ENCODE measurements around the gene LRRFIP2.
A peak's percentile ranks its signal among the peaks of the same experiment; 100 is the strongest.
"Not testable (repeated sequence)": the region's sequence is repeated elsewhere in the genome, so short reads cannot be mapped to it uniquely, and the experiment has no call there.

LRRFIP2 gene

DNA sequence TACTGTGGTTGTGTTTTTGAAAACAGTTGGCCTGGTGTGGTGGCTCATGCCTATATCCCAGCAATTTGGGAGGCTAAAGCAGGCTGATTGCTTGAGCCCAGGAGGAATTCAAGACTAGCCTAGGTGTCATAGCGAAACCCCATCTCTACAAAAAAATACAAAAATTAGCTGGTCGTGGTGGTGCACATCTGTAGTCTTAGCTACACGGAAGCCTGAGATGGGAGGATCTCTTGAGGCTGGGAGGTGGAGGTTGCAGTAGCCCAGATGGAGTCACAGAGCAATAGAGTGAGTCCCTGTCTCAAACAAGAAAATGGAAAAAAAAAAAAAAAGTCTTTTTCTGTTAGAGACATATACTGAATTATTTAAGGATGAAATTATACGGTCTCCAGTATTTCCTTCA is 14.7 kb upstream of the LRRFIP2 start:
- no peak for DNase-seq

GRCh38 chr3:37183976-37184375 is 9.6 kb upstream of the LRRFIP2 start:
- peak in 9 of 14 donors; percentile 2 to 49 (median 20) for DNase-seq

DNA sequence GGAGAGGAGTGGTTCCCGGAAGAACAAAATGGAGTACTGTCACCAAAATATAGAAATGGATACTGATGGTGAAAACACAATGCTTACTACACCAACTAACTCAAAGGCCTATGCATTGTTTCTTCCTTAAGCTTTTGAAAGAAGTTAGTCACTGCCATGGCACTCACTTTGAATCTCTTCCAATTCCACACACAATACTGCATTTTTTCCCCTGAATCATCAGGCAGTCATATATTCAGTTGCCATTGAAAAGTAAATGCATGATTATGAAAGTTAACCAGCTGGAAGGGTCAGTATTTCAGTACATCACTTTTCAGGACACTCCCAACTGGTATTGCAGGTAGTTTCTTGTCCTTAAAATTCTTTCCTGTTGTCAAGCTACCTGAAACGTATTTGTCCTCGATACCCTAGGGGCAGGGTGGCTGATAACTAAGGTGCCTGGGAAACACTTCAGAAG is 9.0 kb upstream of the LRRFIP2 start:
- no peak for DNase-seq

DNA sequence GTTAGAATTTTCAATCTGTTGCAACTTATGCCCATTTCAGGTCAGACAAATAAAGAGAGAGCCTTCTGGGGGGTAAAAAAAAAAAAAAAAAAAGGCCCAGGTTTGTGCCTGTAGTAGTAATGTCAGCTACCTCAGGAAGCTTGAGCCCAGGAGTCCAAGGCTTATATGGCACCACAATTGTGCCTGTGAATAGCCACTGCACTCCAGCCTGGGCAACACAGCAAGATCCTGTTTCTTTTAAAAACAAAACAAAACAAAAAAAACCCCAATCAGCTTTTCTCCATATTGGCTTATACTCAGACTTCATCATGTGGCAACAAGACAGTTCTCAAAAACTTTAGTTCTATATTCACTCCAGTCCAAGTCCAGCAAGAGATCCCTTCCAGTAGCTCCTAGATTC is 8.4 kb upstream of the LRRFIP2 start:
- DNase-seq: no peak

GRCh38 chr3:37181756-37182155 is 7.4 kb upstream of the LRRFIP2 start:
- DNase-seq: no peak

DNA sequence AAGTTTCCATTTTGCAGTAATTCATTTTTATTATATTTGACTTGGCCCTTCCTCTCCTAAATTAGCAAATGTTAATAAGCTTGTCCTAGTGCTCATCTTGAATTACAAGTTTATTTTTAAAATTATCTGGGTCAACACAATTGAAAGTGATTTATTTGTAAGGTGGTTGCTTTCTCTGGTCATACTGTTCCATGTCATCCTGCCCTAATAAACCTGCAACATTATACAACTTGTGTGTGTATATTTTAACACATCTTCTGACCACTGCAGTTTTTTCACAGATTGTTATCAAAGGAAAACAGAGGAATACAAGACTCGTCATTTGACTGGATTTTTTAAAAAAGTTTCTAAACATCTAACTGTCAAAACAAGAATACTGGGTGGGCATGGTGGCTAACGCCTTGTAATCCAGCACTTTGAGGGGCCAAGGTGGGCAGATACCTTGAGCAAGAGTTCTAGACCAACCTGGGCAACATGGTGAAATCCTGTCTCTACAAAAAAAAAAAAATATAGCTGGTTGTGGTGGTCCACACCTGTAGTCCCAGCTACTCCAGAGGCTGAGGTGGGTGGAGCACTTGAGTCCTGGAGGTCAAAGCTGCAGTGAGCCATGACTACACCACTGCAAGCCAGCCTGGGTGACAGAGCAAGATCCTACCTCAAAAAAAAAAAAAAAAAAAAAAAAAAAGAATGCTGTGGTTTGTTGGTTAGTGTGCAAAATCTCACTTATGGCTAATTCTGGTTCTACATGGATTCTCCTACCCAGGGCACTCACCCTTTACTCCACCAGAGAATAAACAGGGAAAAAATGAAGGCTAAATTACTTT is 5.0 kb upstream of the LRRFIP2 start:
- no peak for DNase-seq

DNA sequence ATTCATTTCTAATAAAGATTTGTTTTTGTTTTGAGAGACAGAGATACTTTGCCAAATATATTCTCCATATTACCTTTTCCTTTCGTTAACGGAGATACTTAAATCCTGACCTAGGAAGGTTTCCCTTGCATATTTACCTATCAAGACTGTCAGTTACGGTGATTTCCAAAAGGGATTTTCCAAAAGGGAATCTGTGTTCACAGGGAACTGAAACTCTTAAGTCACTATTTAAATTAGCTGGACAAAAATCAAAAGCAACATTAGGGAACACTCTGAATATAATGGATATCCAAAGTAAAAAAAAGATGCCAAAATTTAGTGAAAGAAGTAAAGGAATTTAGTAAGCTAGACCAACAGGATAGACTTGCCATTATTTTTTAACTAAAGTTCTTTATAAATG is 576 bp downstream of the LRRFIP2 start:
- DNase-seq: no peak

DNA sequence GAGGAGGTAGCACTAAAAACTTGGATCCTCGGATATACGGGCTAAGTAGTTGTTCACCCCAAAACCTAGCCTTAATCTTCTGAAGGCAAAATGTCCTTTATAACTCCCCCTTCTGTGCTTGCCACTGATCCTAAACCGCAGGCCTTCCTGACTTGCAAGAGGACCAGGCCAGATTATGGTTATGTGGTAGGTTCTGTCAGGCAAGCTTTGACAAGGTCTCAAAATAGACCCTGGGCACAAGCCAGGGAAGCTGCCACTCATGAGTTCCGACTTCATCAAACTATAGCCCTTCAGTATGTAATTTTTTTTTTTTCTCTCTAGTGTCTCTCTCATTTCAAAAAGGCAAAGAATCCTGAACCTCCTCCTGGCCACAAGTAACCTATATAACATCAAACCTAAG is 3.2 kb downstream of the LRRFIP2 start:
- DNase-seq: no peak

DNA sequence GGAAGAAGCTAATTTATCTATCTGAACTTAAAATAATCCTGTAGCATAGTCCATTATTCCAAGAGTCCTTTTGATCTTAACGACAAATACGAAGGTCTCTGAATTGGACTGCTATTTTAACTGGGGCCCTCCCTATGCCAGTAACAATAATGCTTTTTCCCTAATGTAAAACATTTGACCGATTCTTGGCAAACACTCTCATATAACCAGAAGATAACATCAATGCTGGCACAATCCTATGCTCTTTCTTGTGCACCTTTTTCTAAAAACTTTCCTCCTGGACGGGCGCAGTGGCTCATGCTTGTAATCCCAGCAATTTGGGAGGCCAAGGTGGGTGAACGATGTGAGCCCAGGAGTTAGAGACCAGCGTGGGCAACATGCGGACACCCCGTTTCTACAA is 3.9 kb downstream of the LRRFIP2 start:
- no peak for DNase-seq

DNA sequence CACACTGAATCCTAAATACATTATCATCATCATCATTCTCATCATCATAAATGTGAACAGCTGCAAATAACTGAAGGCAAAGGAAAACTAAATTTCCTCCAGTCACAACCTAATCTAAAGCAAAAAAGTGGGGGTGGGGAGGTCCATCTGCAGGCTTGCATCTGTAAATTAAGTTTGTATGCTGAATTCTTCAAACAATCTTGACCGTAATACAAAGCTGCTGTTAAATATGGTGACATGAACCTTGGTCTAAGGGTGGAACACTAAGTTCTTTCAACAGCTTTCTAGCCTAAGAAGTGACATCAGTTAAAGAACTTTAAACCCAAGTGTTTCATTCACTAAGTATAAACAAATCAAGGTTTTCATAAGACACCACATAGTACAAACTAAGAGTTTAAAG is 4.3 kb downstream of the LRRFIP2 start:
- DNase-seq: no peak

- DNase-seq: no peak
These were observed 5.5 kb downstream of the LRRFIP2 start for GRCh38 chr3:37168896-37169295.

GRCh38 chr3:37163262-37164015 is 10.9 kb downstream of the LRRFIP2 start:
- no peak for DNase-seq

GRCh38 chr3:37162501-37163245 is 11.7 kb downstream of the LRRFIP2 start:
- no peak for DNase-seq

GRCh38 chr3:37161351-37161750 is 13.0 kb downstream of the LRRFIP2 start:
- no peak for DNase-seq

- DNase-seq: no peak
These were observed 18.6 kb downstream of the LRRFIP2 start for GRCh38 chr3:37155782-37156181.

DNA sequence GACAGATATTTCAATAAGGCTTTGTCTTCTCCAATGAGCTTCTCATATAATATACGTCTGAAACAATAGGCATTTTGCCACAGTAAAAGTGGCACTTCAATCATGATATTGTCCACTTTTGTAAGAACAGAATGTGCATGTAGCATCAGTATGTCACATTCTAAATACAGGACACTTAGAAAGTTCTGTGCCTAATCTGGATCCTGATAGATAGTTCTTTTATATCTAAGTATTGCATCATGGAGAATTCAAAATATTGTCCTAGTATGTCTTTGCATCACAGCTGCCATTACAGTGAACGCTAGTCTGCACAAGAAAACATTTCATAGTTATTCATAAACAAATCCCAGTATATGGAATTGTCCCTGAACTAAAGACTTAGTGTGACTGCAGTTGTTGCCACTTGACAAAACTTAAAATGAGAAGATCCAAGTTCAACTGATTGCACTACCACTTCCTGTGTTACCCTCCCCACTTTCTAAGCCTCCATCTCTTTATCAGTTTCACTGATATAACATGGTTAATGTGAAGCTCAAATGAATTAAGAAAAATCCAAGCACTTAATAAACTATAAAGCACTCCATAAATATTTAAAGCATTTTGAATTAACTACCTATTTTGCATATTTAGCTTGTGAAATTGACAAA is 19.6 kb downstream of the LRRFIP2 start:
- DNase-seq: no peak

- DNase-seq: no peak
These were observed 23.8 kb downstream of the LRRFIP2 start for GRCh38 chr3:37150621-37151020.

- no peak for DNase-seq
These were observed 25.1 kb downstream of the LRRFIP2 start for GRCh38 chr3:37149257-37149656.

DNA sequence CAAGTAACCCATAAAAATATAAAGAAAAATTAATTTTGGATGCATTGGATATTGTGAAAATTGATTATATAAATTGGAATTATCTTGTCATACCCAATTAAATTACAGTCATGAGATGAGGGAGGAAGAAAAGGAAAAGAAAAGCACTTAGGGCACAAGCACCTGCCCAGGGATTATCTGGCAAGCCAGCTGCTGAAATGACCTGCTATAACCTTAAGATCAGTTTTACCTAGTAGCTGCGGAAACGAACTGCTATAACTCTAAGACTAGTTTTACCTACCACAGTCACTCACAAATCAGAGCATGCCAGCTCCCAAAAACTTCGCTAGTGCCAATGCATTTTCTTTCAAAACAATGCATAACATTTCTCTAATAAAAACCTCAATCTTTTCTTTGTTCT is 26.2 kb downstream of the LRRFIP2 start:
- DNase-seq: no peak

DNA sequence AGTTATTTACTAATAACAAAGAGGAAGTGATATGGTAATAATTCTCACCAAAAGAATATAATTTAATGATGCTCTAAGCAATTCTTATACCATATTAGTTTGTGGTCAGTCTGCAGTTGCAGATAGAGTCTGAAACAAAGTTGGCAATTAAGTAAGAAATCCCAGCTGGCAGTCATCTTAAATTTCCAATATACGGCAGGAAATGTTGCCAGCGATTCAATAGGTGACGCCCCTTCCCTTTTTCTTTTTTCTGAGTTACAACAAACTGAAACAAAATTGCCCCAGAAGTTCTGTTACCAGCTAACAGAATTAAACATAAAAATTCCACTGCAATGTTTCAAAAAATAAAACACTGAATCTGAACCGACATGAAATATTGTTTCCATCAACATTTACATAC is 26.7 kb downstream of the LRRFIP2 start:
- no peak for DNase-seq

- DNase-seq: not testable (repeated sequence)
These were observed 27.5 kb downstream of the LRRFIP2 start for GRCh38 chr3:37146927-37147326.

GRCh38 chr3:37145611-37146010 is 28.8 kb downstream of the LRRFIP2 start:
- no peak for DNase-seq

- DNase-seq: no peak
These were observed 29.6 kb downstream of the LRRFIP2 start for GRCh38 chr3:37144806-37145205.
